HG03064 (cell line): ENCODE results near the gene ERVFRD-1.
"Not testable (repeated sequence)": the region's sequence is repeated elsewhere in the genome, so short reads cannot be mapped to it uniquely, and the experiment has no call there.

Experiments used
- ATAC-seq: cut with Tn5 transposase; IDR thresholded peaks from one replicate; pipeline ENCODE4 v1.9.1; 2021; ENCODE audit warnings: low read depth; ENCODE audit not compliant: unreplicated experiment

Gene ERVFRD-1

DNA sequence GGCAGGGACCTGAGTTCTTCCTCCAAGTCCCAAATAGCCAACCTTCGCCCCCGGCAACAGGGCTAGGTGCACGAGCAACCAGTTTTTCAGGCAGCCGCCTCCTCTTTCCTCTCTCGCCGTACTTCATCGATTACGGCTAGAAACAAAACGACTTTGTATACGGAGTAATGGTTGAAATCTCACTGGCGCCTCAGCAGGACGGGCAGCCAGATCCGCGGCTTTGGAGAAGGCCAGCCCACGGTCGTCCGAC lies 18.2 kb downstream of the ERVFRD-1 start:
- ATAC-seq: peak; percentile 24

DNA sequence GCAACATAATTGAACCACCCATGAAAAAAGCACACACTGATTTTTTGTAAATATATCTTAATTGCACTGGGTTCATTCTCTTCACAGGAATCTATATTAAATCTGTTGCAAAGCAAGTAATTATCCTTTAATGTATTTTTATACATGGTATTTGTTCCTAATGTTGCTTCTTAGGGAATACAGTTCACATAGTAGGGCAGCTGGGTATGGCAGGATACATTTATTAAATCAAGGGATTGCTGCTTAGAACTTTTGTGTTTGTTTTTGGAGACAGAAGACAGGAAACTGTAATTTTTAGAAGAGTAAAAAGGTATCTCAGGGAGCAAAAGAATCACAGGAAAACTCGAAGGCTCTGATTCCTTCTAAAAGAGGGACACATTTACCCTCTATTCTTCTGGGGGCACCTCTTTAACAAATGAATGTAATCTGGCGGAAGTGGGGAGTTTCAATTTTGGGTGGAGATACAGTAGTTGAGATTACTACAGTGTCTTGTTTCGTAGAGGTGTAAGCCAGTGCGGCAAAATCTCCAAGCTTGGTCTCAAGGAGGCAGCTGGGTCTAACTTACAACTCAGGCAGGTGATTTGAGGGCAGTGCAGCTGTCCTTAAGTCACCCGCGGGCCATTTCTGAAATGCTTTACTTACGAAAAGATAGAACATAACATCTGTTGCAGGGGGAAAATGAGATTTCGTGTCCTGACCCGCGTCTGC lies 18.7 kb downstream of the ERVFRD-1 start:
- ATAC-seq: peak; percentile 44

DNA sequence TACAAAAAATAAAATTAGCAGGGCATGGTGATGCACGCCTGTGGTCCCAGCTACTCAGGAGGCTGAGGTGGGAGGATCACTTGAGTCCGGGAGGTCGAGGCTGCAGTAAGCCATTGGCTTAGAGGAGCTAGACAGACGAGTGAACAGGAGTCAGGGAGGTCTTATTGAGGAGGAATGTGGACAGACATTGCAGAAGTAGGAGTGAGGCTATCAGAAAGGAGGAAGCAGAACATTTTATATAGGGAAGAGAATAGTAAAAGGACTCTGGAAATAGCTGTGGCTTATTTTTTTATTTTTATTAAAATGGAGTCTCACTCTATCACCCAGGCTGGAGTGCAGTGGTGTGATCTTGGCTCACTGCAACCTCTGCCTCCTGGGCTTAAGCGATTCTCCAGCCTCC lies 20.4 kb downstream of the ERVFRD-1 start:
- not testable (repeated sequence) for ATAC-seq

DNA sequence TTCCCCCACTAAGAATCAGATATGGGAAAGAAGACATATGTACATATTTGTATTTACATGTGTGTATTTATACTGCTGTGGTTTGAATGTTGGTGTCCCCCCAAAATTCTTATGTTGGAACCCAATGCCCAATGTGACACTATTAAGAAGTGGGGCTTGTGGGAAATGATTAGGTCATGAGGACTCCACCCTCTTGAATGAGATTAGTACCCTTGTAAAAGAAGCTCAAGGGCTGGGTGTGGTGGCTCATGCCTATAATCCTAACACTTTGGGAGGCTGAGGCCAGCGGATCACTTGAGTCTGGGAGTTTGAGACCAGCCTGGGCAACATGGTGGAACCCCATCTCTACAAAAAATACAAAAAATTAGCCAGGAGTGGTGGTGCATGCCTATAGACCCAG lies 21.8 kb downstream of the ERVFRD-1 start:
- no peak for ATAC-seq

DNA sequence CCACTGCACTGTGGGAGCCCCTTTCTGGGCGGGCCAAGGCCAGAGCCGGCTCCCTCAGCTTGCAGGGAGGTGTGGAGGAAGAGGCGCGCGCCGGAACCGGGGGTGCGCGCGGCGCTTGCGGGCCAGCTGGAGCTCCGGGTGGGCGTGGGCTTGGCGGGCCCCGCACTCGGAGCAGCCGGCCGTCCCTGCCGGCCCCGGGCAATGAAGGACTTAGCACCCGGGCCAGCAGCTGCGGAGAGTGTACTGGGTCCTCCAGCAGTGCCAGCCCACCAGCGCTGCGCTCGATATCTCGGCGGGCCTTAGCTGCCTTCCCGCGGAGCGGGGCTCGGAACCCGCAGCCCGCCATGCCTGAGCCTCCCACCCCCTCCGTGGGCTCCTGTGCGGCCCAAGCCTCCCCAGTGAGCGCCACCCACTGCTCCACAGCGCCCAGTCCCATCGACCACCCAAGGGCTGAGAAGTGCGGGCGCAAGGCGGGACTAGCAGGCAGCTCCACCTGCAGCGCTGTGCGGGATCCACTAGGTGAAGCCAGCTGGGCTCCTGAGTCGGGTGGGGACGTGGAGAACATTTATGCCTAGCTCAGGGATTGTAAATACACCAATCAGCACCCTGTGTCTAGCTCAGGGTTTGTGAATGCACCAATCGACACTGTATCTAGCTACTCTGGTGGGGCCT lies 24.2 kb downstream of the ERVFRD-1 start:
- not testable (repeated sequence) for ATAC-seq

DNA sequence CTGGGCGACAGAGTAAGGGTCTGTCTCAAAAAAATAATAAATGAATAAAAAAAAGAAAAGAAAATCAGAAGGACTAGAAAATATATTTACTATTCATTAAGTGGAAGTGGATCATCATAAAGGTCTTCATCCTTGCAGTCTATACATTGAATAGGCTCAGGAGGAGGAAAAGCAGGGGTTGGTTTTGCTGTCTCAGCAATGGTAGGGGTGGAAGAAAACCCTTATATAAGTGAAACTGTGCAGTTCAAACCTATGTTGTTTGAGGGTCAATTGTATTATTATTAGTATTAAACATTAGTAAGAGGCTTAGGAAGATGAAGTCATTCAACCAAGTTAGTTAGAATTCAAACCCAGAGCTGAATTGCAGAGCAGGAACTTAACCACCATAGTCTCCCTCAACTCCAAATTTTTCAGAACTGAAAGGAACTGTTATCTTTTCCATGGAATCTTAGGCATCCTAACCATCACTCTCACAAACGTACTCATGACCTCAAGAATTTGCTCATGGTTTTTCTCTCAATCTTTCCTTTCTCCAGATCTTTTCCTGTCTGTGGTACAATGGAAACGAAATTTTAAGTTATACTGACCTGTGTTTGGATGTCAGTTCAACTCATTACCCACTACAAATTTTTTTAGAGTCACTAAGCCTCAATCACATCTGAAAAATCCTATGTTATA lies 25.6 kb downstream of the ERVFRD-1 start:
- no peak for ATAC-seq

DNA sequence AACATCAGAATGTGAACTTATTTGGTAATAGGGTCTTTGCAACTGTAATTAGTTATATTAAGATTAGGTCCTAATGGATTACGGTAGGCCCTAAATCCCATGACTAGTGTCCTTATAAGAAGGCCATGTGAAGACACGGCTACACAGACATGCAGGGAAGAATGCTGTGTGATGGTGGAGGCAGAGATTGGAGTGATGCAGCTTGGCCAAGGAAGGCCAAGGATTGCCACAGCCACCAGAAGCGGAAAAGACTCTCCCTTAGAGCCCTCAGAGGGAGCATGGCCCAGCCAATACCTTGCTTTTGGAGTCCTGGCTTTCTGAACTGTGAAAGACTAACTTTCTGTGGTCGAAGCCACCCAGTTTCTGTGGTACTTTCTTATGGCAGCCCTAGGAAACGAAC lies 27.6 kb downstream of the ERVFRD-1 start:
- no peak for ATAC-seq

DNA sequence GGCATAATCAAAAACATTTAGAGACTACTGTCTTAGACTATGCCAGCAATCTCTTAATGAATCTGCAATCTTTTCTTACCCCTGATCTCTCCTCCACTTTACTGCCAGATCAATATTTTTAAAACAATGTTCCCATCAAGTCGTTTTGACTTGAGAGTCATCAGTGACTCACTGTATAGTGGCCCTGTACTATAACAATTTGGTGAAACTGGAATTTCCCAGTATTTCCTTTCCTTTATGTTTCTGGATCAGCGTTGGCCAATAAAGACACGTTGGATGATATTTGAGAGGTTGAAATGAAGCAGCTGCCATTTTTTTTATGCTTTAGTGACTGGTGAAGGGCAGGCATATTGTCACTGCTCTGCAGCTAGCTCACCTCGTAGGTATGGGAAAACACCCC lies 28.0 kb downstream of the ERVFRD-1 start:
- no peak for ATAC-seq

DNA sequence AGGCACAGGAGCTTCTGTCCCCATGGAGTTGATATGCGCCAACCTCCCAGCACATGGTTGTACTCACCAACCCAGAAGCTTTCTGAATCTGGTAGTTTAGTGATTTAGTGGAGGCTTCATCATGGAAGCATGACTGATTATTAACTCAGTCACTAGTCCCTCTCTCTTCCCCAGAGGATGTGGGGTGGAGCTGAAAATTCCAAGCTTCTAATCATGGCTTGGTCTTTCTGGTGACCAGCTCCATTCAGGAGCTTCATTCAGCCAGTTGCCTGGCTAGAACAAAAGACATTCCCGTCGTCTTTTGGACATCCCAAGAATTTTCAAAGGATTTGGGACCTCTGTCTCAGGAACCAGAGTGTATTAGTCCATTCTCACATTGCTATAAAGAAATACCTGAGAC lies 31.2 kb downstream of the ERVFRD-1 start:
- ATAC-seq: no peak

DNA sequence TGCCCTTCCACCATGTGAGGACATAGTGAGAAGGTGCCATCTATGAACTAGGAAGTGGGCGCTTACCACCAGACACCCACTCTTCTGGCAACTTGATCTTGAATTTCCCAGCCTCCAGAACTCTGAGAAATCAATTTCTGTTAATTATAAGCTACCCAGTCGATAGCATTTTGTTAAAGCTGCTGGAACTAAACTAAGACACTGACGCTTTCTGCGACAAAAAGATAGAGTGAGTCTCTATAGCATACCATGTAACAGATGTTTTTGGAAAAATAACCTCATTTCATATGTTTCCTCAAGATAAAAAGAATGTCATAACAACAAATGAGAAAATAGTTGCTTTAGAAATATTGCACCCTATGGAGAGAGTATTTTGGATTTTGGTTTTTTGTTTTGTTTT lies 33.3 kb downstream of the ERVFRD-1 start:
- ATAC-seq: no peak

DNA sequence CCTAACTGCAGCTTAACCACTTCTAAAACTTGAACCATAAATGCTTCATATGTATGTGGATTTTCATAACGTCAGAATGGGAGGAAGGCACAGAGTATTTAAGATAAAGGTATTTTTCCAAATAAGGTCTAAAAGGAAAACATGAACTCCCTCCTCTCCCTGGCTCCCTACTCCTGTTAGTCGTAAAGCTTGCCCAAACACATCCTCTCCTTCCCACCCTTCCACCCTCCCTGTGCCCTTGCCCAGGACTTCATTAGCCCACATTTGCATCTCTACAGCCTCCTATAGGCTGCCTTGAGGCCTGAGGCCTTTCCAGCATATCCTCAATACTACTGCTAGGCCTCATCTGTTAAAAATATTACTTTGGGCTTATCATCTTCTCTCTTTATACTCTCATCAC lies 35.0 kb downstream of the ERVFRD-1 start:
- ATAC-seq: no peak

DNA sequence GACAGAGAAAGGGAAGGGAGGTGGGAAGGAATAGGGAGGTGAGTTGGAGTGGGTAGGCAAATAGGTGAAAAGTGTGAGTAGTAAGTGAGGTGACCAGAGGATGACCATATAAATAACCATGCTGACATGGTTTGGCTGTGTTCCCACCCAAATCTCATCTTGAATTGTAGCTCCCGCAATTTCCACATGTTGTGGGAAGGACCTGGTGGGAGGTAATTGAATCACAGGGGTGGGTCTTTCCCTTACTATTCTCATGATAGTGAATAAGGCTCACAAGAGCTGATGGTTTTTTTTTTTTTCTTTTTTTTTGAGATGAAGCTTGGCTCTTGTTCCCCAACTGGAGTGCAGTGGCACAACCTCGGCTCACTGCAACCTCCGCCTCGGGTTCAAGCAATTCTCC lies 39.4 kb downstream of the ERVFRD-1 start:
- no peak for ATAC-seq

DNA sequence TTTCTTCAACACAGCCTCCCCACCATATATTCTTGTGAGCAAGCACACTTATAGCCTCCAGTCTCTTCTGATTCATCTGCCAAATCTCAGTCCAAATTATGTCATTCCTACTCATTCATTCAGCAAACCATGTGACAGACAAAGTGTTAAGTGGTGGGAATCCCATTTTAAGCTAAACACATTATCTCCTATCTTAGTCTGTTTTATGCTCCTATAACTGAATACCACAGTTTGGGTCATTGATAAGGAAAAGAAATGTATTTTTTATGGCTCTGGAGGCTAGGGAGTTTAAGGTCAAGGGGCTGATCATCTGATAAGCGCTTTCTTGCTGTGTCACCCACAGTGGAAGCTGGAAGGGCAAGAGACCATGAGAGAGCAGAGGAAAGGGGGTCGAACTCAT lies 41.8 kb downstream of the ERVFRD-1 start:
- no peak for ATAC-seq

DNA sequence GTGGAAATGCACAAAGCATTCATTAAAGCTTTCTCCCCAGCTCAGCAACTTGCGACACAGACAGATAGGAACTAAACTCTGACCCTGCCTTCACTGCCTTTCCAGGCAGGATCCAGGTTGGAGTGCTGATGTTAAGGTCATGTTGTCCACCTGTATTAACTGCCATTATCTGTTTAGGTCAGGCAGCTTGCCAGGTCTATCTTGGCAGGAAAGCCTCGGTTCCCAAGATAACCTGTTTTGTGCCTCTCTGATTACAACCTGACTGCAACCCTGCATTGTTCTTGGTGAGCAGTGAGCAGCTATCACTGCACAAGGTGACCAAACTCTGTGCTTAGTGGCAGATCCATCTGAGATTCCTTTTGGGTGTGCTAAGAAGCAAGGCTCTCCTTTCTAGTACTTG lies 44.2 kb downstream of the ERVFRD-1 start:
- no peak for ATAC-seq

DNA sequence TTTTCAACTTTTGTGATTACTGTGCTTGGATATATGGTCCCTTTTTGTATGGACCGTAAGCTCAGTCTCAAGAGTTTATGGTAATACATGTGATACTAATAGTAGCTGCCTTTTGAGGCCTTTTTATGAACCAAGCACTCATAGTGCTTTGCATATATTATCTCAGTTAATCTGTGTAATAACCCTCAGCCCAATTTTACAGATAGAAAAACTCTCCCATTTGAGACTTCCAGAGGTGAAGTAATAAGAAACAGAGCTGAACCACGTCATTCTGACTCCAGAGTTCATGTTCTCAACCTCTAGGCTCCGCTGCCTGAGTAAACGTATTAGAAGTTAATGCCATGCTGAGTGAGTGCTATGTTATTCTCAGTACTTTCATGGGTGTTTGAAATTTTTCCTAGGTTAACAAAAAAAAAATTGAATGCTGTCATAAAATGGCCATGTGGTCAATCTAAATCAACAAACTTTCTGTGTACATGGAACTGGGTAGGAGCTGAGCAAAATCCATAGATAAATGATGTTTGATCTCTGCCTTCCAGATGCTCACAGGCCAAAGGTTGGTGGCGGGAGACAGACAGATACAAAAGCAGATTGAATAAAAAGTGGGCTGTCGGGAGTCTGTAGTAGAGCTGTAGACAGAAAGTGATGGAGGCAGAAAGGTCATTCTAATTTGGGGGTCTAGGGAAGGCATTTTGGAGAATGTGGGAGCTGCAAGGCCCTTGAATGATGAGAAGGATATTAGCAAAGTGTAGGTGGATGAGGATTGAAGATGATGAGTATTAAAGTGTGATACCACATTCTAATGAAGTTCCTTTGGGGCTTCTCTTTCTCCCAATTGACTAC lies 44.8 kb downstream of the ERVFRD-1 start:
- no peak for ATAC-seq

DNA sequence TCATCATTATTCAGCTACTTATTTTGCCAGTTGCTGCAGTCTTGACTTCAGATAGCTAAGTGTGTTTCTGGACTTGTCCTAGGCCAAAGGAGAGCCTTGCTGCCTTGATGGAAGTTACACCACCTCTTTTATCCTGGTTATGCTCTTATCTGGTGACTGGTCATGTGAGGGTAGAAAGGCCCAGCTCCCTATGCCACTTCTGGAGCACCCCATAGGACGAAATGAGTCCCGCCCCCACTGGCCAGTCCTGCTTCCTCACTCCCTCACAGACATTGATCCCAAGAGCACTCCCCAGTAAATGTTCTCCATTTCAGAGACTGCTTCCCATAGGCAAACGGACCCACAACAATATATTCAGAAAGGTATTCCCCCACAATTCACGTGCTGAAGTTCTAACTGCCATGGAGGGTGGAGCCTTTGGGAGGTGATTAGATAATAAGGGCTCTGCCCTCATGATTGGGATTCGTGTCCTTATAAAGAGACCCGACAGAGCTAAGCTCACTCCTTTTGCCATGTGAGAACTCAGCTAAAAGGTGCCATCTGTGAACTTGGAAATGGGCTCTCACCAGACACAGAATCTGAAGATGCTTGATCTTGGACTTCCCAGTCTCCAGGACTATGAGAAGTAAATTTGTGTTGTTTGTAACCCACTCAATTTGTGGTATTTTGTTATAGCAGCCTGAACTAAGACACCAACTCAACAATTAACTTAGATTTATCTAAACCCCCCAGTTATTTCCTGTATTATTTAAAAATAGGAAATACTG lies 45.9 kb downstream of the ERVFRD-1 start:
- ATAC-seq: no peak

DNA sequence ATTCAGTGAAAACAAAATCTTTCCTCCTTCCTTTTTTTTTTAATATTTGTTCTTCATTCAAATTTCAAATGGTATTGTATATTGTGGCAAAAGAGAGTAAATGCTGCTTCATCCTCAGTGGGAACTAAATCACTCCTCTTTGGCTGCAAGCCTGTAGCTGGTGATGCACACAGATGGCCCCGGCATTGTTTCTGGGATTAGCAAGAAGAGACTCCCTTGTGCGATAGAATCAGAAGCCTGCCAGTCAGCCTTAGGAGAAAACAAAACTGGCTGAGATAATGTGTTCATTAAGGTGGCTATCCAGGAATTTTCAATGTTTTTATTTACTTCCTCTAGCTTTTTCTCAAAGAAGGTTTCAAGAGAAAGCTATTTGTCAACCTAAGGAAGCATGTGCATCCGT lies 46.7 kb downstream of the ERVFRD-1 start:
- no peak for ATAC-seq

DNA sequence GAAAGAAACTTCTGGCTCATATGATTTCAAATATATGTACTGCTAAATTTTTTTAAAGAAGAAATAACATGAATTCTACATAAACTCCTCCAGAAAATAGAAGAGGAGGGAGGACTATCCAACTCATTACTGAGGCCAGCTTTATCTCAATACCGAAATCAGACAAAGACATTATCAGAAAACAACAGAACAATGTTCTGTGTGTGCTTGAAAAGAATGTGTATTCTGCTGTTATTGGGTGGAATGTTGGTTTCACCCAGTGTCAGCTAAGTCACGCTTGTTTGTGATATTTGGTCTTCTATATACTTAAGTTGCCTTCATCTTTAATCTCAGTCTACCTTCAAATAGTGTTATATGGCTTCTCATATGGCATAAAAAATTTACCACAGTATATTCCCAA lies 48.8 kb downstream of the ERVFRD-1 start:
- ATAC-seq: no peak

DNA sequence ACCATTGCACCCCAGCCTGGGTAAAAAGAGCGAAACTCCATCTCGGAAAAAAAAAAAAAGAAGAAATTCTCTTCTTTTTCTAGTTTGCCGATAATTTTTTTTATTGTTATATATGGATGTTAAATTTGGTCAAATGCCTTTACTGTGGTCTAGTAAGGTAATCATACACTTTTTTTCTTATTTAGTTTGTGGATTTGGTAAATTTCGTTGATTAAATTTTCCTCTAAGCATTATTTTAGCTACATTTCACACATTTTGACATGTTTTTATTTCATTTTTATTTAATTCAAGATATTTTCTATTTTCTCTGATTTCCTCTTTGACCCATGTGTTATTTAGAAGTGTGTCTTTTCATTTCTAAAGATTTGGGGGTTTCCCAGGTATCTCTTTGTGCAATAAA lies 49.4 kb downstream of the ERVFRD-1 start:
- no peak for ATAC-seq

DNA sequence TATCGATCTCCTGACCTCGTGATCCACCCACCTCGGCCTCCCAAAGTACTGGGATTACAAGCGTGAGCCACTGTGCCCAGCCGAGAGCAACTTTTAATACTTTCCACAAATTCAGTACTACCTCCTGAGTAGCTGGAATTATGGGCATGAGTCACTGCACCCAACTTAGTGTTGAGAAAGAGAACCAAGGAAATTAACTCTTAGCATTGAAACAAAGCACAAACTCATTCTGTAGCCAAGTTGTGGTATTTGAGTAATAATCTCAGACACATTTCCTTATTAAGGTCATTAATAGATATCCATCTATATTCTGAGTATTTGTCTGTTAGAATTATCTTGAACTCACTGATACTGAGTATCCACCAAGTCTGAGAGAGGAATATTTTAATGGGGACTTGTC lies 53.1 kb downstream of the ERVFRD-1 start:
- ATAC-seq: no peak

DNA sequence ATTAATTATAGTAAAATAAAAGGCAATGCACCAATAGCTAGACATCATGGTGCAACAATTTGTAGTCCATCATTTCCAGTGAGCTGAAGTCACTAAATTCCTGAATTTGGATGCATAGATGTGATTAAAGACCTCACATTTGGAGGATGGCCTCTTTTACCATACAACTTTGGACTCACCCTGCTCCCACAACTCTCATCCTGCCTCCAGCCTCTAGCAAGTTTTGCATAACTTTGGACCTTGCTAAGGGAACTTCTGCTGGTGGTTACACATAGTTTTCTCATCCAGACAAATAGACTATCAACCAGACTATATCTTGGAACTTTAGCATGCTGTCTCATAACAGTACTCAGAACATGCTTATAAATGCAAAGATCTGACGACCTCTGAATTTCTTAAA lies 54.7 kb downstream of the ERVFRD-1 start:
- ATAC-seq: no peak
